ENCODE data around the gene PRSS57.

The PRSS57 gene

GRCh38 chr19:662962-663681 lies 32.1 kb downstream of the PRSS57 start, which contains the start of gene RNF126:
TSS of gene RNF126 (minus strand) at chr19:663214. CDS start at chr19:663121, 93 bp downstream.
- TF ChIP-seq POLR2AphosphoS5 (IDR thresholded peaks at IDR 0.05; ENCODE audit: borderline replicate concordance, low read depth, low read length) = peak; percentile 66; the same call in 1 of the 2 replicates
- TF ChIP-seq FOXP2 (optimal IDR thresholded peaks at IDR 0.05; ENCODE audit: control extremely low read depth, extremely low read length, insufficient read depth) = peak; percentile 11
- no peak for TF ChIP-seq EZH2 (IDR thresholded peaks at IDR 0.05)
- Histone ChIP-seq H3K9me3 (ENCODE audit: low read depth, low read length) (no peaks in the 10 kb centered on the region), H3K27ac (peak within 1 kb of the TSS; percentile 81), H3K4me3 (peak within 1 kb of the TSS; percentile 93), H3K36me3 (ENCODE audit: insufficient read depth, low read length) (no peaks in the 10 kb centered on the region; the same call in 1 of the 2 replicates), H3K9ac (ENCODE audit: insufficient read length) (peak within 1 kb of the TSS; percentile 98)
- no peak for DNase-seq (ENCODE audit: low read depth, low spot score)

GRCh38 chr19:662207-662961 lies 32.9 kb downstream of the PRSS57 start:
- H3K4me3 ChIP-seq = peak overlapping the region; percentile 93

GRCh38 chr19:661427-662196 lies 33.6 kb downstream of the PRSS57 start:
- TF ChIP-seq EZH2 (IDR thresholded peaks at IDR 0.05) (no peak), POLR2AphosphoS5 (IDR thresholded peaks at IDR 0.05; ENCODE audit: borderline replicate concordance, low read depth, low read length) (no peak), FOXP2 (optimal IDR thresholded peaks at IDR 0.05; ENCODE audit: control extremely low read depth, extremely low read length, insufficient read depth) (no peak)
- Histone ChIP-seq H3K4me3 (peak overlapping the region; percentile 93), H3K9ac (ENCODE audit: insufficient read length) (peak overlapping the region; percentile 98), H3K9me3 (ENCODE audit: low read depth, low read length) (no peaks in the 10 kb centered on the region), H3K36me3 (ENCODE audit: insufficient read depth, low read length) (no peaks in the 10 kb centered on the region; the same call in 1 of the 2 replicates), H3K27ac (peak overlapping the region; percentile 81; the same call in 1 of the 2 replicates)
- no peak for DNase-seq (ENCODE audit: low read depth, low spot score)

More at GRCh38 chr19:662207-662961, 32.9 kb downstream of the PRSS57 start:
- peak overlapping the region; percentile 98 for H3K9ac ChIP-seq (ENCODE audit: insufficient read length)
- no peak for TF ChIP-seq POLR2AphosphoS5 (IDR thresholded peaks at IDR 0.05; ENCODE audit: borderline replicate concordance, low read depth, low read length)
- no peak for TF ChIP-seq EZH2 (IDR thresholded peaks at IDR 0.05)
- TF ChIP-seq FOXP2 (optimal IDR thresholded peaks at IDR 0.05; ENCODE audit: control extremely low read depth, extremely low read length, insufficient read depth) = no peak
- no peak for DNase-seq (ENCODE audit: low read depth, low spot score)
- peak overlapping the region; percentile 81 for H3K27ac ChIP-seq
- no peaks in the 10 kb centered on the region for H3K9me3 ChIP-seq (ENCODE audit: low read depth, low read length)
- no peaks in the 10 kb centered on the region; the same call in 1 of the 2 replicates for H3K36me3 ChIP-seq (ENCODE audit: insufficient read depth, low read length)

- peak overlapping the region; percentile 93 for H3K4me3 ChIP-seq
- H3K9ac ChIP-seq (ENCODE audit: insufficient read length) = peak overlapping the region; percentile 98
- DNase-seq (ENCODE audit: low read depth, low spot score) = no peak
- TF ChIP-seq FOXP2 (optimal IDR thresholded peaks at IDR 0.05; ENCODE audit: control extremely low read depth, extremely low read length, insufficient read depth) = no peak
- no peak for TF ChIP-seq POLR2AphosphoS5 (IDR thresholded peaks at IDR 0.05; ENCODE audit: borderline replicate concordance, low read depth, low read length)
- no peak for TF ChIP-seq EZH2 (IDR thresholded peaks at IDR 0.05)
- no peaks in the 10 kb centered on the region; the same call in 1 of the 2 replicates for H3K36me3 ChIP-seq (ENCODE audit: insufficient read depth, low read length)
- peak overlapping the region; percentile 53; the same call in 1 of the 2 replicates for H3K27ac ChIP-seq
- no peaks in the 10 kb centered on the region for H3K9me3 ChIP-seq (ENCODE audit: low read depth, low read length)
These were observed 34.3 kb downstream of the PRSS57 start for GRCh38 chr19:660793-661426.

GRCh38 chr19:658916-659839 lies 36.1 kb downstream of the PRSS57 start:
- Histone ChIP-seq H3K9me3 (ENCODE audit: low read depth, low read length) (no peaks in the 10 kb centered on the region), H3K36me3 (ENCODE audit: insufficient read depth, low read length) (no peaks in the 10 kb centered on the region; the same call in 1 of the 2 replicates), H3K4me3 (no peak overlapping the region), H3K9ac (ENCODE audit: insufficient read length) (no peak overlapping the region), H3K27ac (no peak overlapping the region)
- no peak for DNase-seq (ENCODE audit: low read depth, low spot score)
- no peak for TF ChIP-seq FOXP2 (optimal IDR thresholded peaks at IDR 0.05; ENCODE audit: control extremely low read depth, extremely low read length, insufficient read depth)
- no peak for TF ChIP-seq EZH2 (IDR thresholded peaks at IDR 0.05)
- TF ChIP-seq POLR2AphosphoS5 (IDR thresholded peaks at IDR 0.05; ENCODE audit: borderline replicate concordance, low read depth, low read length) = no peak

- TF ChIP-seq FOXP2 (optimal IDR thresholded peaks at IDR 0.05; ENCODE audit: control extremely low read depth, extremely low read length, insufficient read depth) (no peak), EZH2 (IDR thresholded peaks at IDR 0.05) (no peak), POLR2AphosphoS5 (IDR thresholded peaks at IDR 0.05; ENCODE audit: borderline replicate concordance, low read depth, low read length) (no peak)
- Histone ChIP-seq H3K27ac (no peak overlapping the region), H3K4me3 (no peak overlapping the region), H3K36me3 (ENCODE audit: insufficient read depth, low read length) (peaks cover 8% of the 10 kb centered on the region; the same call in 1 of the 2 replicates), H3K9me3 (ENCODE audit: low read depth, low read length) (no peaks in the 10 kb centered on the region), H3K9ac (ENCODE audit: insufficient read length) (no peak overlapping the region)
- DNase-seq (ENCODE audit: low read depth, low spot score) = no peak
These were observed 37.0 kb downstream of the PRSS57 start for GRCh38 chr19:658059-658839.
